PFSK-1 (cell line): ENCODE results near the gene UBE2O.

ENCODE experiments used
- FOXP2 ChIP-seq: optimal IDR thresholded peaks from 2 replicates; pipeline ENCODE3; 2011; ENCODE audit warnings: borderline replicate concordance, control low read depth, inconsistent platforms; ENCODE audit not compliant: insufficient read depth; ENCODE audit errors: extremely low read length, extremely low read depth
- POLR2AphosphoS5 ChIP-seq: IDR thresholded peaks from 2 replicates; pipeline ENCODE4 v1.6.1; 2012; ENCODE audit warnings: low read depth, mild to moderate bottlenecking, control low read depth, low read length, moderate library complexity
- SIN3A ChIP-seq: IDR thresholded peaks from 2 replicates; pipeline ENCODE4 v1.6.1; 2012; ENCODE audit warnings: mild to moderate bottlenecking, low read length, moderate library complexity, borderline replicate concordance; ENCODE audit not compliant: insufficient read depth
- TAF1 ChIP-seq: IDR thresholded peaks from 2 replicates; pipeline ENCODE4 v1.6.1; 2012; ENCODE audit warnings: low read length, control low read depth, borderline replicate concordance; ENCODE audit not compliant: insufficient read depth
- TF ChIP-seq, protein P1 (sequence below), 2 experiments: IDR thresholded peaks; 2 replicates each; pipeline versions ENCODE4 v1.6.1 to v1.8.0; 2011 to 2012; ENCODE audit warnings: low read depth in 2 of 2, low read length in 2 of 2, control low read depth in 1 of 2, inconsistent platforms in 1 of 2, mild to moderate bottlenecking in 1 of 2, moderate library complexity in 1 of 2; ENCODE audit not compliant: insufficient read depth in 1 of 2

UBE2O gene

DNA sequence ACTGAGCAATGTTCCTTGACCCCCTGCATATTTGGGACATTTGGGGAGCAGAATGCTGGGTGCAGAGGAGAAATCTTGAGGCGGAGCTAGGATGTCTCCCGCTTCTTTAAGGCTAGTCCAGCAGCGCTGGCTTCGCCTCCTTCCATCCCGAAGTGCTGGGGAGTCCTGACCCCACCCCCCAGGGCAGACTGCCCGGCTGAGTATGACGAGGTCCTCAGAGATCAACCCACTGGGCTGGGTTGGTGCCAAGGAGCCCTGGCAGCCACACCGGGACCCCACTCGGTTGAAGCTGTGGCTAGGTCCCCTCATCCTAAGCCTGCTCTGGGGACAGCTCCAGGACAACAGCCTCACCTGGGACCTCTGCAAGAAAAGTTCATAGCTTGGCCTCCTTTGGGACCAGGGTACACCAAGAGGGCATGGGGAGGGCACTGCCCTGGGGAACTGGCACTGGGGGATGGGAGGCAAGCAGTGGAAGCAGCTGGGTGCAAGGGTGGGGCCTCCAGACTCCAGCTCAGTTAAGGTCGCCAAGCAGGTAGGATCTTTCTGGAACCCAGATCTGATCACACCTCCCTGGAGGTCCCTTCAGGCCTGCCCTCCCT is 37.3 kb upstream of the UBE2O start:
- no peak for TF ChIP-seq FOXP2
- TF ChIP-seq SIN3A: no peak
- TF ChIP-seq POLR2AphosphoS5: no peak
- TF ChIP-seq TAF1: no peak
- TF ChIP-seq, protein P1, sequence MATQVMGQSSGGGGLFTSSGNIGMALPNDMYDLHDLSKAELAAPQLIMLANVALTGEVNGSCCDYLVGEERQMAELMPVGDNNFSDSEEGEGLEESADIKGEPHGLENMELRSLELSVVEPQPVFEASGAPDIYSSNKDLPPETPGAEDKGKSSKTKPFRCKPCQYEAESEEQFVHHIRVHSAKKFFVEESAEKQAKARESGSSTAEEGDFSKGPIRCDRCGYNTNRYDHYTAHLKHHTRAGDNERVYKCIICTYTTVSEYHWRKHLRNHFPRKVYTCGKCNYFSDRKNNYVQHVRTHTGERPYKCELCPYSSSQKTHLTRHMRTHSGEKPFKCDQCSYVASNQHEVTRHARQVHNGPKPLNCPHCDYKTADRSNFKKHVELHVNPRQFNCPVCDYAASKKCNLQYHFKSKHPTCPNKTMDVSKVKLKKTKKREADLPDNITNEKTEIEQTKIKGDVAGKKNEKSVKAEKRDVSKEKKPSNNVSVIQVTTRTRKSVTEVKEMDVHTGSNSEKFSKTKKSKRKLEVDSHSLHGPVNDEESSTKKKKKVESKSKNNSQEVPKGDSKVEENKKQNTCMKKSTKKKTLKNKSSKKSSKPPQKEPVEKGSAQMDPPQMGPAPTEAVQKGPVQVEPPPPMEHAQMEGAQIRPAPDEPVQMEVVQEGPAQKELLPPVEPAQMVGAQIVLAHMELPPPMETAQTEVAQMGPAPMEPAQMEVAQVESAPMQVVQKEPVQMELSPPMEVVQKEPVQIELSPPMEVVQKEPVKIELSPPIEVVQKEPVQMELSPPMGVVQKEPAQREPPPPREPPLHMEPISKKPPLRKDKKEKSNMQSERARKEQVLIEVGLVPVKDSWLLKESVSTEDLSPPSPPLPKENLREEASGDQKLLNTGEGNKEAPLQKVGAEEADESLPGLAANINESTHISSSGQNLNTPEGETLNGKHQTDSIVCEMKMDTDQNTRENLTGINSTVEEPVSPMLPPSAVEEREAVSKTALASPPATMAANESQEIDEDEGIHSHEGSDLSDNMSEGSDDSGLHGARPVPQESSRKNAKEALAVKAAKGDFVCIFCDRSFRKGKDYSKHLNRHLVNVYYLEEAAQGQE (IDR thresholded peaks at IDR 0.05; ENCODE audit: insufficient read depth in 1 of 2, low read depth in 2 of 2, low read length in 2 of 2): no peak

DNA sequence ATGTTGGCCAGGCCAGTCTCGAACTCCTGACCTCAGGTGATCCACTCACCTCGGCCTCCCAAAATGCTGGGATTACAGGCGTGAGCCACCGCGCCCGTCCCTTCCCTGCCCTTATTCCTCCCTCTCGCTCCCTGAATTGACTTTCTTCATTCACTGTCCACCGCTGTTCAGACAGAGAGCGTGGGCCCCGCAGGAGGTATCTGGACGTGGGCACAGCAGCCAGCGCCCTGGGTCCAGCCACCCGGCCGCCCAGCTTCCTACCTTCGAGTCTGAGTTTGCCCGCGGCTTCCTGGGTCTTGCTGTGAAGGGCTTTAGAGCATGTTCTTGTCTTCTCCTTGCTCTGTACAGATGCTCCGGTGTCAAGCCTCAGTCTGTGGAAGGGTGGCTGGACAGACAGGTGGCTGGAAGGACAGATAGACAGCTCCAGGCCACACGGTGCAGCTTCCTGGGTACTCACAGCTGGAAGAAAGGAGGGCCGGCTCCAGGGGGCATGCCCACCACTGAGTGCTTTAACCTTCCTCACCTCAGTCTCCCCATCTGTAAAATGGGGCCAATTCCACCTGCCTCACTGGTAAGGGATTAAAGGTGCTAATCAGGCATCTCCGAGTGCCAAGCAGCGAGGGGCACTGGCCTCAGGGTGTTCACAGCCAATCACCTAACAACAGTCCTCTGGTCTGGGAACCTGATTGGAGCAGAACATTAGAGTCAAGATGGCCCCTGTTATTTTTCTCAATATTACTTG is 34.7 kb upstream of the UBE2O start:
- TF ChIP-seq TAF1 (no peak), FOXP2 (no peak), SIN3A (no peak), POLR2AphosphoS5 (no peak)
- TF ChIP-seq, protein P1 (IDR thresholded peaks at IDR 0.05; ENCODE audit: insufficient read depth in 1 of 2, low read depth in 2 of 2, low read length in 2 of 2): no peak

DNA sequence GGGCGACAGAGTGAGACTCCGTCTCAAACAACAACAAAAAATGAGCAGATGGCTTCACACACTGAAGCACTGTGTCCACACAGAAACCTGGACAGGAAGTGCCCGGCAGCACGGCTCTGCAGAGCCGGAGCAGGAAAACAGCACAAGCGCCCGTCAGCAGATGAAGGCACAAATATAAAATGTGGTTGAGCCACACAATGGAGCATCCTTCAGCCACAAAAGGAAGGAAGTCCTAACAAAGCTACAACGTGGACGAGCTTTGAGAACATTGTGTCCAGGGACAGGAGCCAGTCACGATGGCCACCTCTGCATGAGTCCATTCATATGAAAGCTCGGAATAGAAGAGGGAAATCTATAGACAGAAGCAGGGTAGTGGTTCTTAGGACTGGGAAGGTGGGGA is 32.6 kb upstream of the UBE2O start:
- TF ChIP-seq POLR2AphosphoS5 (no peak), TAF1 (no peak), SIN3A (no peak), FOXP2 (no peak)
- TF ChIP-seq, protein P1 (IDR thresholded peaks at IDR 0.05; ENCODE audit: insufficient read depth in 1 of 2, low read depth in 2 of 2, low read length in 2 of 2): no peak

DNA sequence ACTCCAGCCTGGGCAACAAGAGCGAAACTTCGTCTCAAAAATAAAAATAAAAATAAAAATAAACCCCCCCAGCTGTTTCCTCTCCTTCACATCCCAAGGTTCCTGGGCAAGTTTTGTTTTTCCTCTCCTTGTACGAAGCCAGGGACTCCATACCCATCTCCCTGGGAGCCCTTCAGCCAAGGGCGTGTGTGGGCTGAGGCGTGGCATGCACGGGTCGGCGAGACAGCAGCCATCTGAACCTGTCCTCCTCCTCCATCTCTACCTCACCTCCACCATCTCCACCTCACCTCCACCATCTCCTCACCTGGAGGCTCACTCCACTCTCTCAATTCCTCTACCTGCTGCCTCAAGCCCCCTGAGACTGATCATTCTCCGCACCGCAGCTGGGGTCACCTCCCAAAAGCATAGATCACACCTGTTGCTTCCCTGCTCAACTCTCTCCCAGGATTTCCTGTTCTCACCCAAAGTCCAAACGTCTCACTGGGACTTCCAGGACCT is 31.3 kb upstream of the UBE2O start:
- no peak for TF ChIP-seq FOXP2
- TF ChIP-seq, protein P1 (IDR thresholded peaks at IDR 0.05; ENCODE audit: insufficient read depth in 1 of 2, low read depth in 2 of 2, low read length in 2 of 2): no peak
